Lower leg skin (tissue), 4 donors: ENCODE measurements around the gene CERS5. TPM values are rescaled to one million over a fixed set of nuclear protein-coding genes. Genes with fewer than 3 reads are reported as not detected.

Experiments
- DNase-seq, 2 donors: peaks; one replicate each; pipeline ENCODE4 v3.0.0-alpha.2; 2019; ENCODE audit warnings: low spot score in 2 of 2
- H3K4me3 ChIP-seq: fragments of 200-600 bp; sonication (generic); 2 replicates; pipeline ENCODE4 v1.5.1; 2017; ENCODE audit warnings: mild to moderate bottlenecking, low read depth; ENCODE audit not compliant: poor library complexity, severe bottlenecking
- POLR2A ChIP-seq, 2 donors: fragments of 450-650 bp; IDR thresholded peaks; one replicate each; pipeline ENCODE4 v1.6.1; 2016 to 2017; ENCODE audit warnings: antibody characterized with exemption in 2 of 2, mild to moderate bottlenecking in 1 of 2, moderate library complexity in 1 of 2
- WGBS, 2 donors: methylation state at CpG; one replicate each; pipeline ENCODE4 v1.1.5; 2018; 5-methylcytosine and 5-hydroxymethylcytosine counted together
- intact Hi-C: fragments of 100-400 bp; cut with DNase I; formaldehyde crosslinking; loops from one replicate; pipeline ENCODE4 v1.15.0; 2023; ENCODE audit warnings: low total_unique reads
- total RNA-seq, 4 donors: library from RNA; depleted of rRNA; stranded (reverse); fragments of >200 nt; gene quantifications; one replicate each; pipeline ENCODE4 v1.1.0, GENCODE V29; 2016
- TF ChIP-seq, protein P1 (sequence below), 3 donors: fragments of 450-650 bp; IDR thresholded peaks; one replicate each; pipeline ENCODE4 v1.5.1; 2016; ENCODE audit warnings: antibody characterized with exemption in 3 of 3, mild to moderate bottlenecking in 3 of 3, moderate library complexity in 2 of 3

Gene CERS5, protein sequence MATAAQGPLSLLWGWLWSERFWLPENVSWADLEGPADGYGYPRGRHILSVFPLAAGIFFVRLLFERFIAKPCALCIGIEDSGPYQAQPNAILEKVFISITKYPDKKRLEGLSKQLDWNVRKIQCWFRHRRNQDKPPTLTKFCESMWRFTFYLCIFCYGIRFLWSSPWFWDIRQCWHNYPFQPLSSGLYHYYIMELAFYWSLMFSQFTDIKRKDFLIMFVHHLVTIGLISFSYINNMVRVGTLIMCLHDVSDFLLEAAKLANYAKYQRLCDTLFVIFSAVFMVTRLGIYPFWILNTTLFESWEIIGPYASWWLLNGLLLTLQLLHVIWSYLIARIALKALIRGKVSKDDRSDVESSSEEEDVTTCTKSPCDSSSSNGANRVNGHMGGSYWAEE
- 10 to 100 TPM; 31.8 to 34.5 (median 32.5) TPM for total RNA-seq

DNA sequence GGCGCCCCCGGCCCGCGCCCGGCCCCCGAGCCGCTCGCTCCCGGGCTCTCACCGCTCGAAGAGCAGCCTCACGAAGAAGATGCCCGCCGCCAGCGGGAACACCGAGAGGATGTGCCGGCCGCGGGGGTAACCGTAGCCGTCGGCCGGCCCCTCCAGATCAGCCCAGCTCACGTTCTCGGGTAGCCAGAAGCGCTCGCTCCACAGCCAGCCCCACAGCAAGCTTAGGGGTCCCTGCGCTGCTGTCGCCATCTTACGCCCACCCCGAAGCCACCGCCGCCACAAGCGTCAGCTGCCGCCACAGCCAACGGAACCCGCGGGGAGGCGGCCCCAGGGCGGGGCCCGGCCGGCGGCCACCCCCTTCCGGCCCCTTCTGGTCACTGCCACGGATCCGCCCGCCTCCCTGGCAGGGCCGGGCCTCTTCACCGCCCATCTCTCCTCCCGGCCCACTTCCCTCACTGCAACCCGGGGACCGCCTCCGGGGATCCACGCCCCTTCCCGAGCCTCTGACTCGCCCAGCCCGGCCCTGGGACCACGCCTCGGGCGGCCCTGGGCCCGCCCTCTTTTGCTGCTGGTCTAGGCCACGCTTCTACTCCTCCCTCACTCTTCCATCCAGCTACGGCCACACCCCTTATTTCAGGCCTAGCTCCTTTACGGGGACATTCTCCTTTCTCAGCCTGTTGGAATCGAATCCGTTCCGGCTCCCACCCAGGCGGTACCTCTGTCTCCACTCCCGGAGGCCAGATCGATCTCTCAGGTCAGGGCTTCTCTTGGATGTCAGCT lies at the start of gene CERS5:
Gene CERS5, minus strand, starts transcription at position 321 of the 780 bp plus-strand sequence. Its CDS starts 72 bp downstream, at position 249.
- intact Hi-C loops: no loop called here
- peak within 1 kb of the TSS; percentile 97 for H3K4me3 ChIP-seq
- 0 to 2% methylated on average over 32 to 60 of the region's 70 CpGs for WGBS, 2 donors
- DNase-seq: peak; percentile 99 to 100
- TF ChIP-seq, protein P1, sequence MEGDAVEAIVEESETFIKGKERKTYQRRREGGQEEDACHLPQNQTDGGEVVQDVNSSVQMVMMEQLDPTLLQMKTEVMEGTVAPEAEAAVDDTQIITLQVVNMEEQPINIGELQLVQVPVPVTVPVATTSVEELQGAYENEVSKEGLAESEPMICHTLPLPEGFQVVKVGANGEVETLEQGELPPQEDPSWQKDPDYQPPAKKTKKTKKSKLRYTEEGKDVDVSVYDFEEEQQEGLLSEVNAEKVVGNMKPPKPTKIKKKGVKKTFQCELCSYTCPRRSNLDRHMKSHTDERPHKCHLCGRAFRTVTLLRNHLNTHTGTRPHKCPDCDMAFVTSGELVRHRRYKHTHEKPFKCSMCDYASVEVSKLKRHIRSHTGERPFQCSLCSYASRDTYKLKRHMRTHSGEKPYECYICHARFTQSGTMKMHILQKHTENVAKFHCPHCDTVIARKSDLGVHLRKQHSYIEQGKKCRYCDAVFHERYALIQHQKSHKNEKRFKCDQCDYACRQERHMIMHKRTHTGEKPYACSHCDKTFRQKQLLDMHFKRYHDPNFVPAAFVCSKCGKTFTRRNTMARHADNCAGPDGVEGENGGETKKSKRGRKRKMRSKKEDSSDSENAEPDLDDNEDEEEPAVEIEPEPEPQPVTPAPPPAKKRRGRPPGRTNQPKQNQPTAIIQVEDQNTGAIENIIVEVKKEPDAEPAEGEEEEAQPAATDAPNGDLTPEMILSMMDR (IDR thresholded peaks at IDR 0.05): no peak
- no peak for TF ChIP-seq POLR2A (IDR thresholded peaks at IDR 0.05)

DNA sequence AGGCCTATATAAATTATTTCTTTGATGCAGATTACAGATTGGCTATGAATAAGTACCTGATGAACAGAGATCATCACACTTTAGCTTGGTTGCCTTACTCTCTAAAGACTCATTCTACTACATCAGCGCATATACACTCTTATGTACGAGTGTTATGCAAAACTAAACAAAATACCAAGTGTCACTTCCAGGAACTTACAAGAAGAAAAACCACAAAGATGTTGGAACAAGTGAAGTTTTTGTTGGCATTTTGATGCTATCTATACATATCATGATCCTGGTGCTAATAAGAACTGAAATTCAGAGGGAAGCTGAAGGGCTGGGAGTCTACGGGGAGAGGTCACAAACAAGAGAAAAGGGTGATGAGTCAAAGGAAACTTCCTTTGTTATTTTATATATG lies 47.9 kb upstream of the CERS5 start:
- TF ChIP-seq POLR2A (IDR thresholded peaks at IDR 0.05): no peak
- TF ChIP-seq, protein P1 (IDR thresholded peaks at IDR 0.05): no peak
- intact Hi-C loops: no loop called here
- no peak for DNase-seq
- 53 to 56% methylated on average over 3 of the region's 3 CpGs for WGBS, 2 donors
- H3K4me3 ChIP-seq: no peak overlapping the region

- 26 to 29% methylated on average over 1 of the region's 1 CpG for WGBS, 2 donors
- TF ChIP-seq POLR2A (IDR thresholded peaks at IDR 0.05): no peak
- TF ChIP-seq, protein P1 (IDR thresholded peaks at IDR 0.05): no peak
- intact Hi-C loops: no loop called here
- DNase-seq: no peak
- no peak overlapping the region for H3K4me3 ChIP-seq
These were observed 46.8 kb upstream of the CERS5 start for GRCh38 chr12:50214018-50214417.

DNA sequence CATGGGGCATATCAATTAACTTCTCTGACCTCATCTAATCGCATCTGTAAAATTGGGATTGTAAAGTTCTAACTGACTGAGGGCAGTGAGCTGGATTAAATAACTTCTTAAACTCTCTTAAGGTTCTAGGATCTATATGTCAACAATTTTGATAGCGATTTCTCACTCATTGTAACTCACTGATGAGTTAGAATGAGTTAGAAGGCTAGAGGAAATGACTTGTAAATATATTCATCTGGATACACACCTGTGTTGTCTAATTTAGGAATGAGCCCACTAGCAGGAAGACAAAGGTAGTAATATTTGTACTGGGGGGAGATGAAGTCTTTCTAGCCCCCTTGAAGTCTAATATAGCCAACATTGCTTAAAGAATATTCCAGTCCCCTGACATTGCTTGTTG lies 46.3 kb upstream of the CERS5 start:
- H3K4me3 ChIP-seq: no peak overlapping the region
- DNase-seq: no peak
- intact Hi-C loops: no loop called here
- no peak for TF ChIP-seq POLR2A (IDR thresholded peaks at IDR 0.05)
- TF ChIP-seq, protein P1 (IDR thresholded peaks at IDR 0.05): no peak
- 71 to 80% methylated on average over 2 of the region's 2 CpGs for WGBS, 2 donors

DNA sequence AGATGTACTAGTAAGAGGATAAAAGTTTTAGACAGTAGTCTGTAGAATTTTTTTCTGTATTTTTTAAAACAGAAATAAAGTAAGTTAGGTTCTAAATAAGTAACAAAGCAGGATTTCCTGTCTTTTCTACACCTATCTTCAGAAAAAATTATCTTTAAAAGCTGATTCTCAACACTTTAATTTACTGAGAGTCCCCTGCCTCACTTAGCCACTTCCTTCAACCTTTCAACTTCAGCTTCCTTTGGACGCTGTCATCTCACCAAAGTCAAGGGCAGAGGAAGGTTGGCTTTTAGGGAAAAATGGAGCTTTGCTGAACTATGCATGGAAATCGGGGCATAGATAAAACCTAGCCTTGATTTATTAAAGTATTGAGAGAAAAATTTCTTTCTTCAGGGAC lies 44.9 kb upstream of the CERS5 start:
- no peak overlapping the region for H3K4me3 ChIP-seq
- DNase-seq: no peak
- TF ChIP-seq POLR2A (IDR thresholded peaks at IDR 0.05): no peak
- TF ChIP-seq, protein P1 (IDR thresholded peaks at IDR 0.05): no peak
- 56 to 71% methylated on average over 2 of the region's 2 CpGs for WGBS, 2 donors
- intact Hi-C loops: no loop called here
